IMR-90 (cell line): ENCODE results near the gene DMD.

Experiments used
- CEBPB ChIP-seq: IDR thresholded peaks from 2 replicates; pipeline ENCODE4 v1.6.1; 2012; ENCODE audit warnings: low read depth, low read length, improper control_type of control experiment
- CTCF ChIP-seq: conservative IDR thresholded peaks from 2 replicates; pipeline ENCODE4 v1.5.1; 2012; ENCODE audit warnings: mild to moderate bottlenecking, low read depth, low read length, improper control_type of control experiment
- ELK1 ChIP-seq: fragments of 150-350 bp; IDR thresholded peaks from 2 replicates; pipeline ENCODE4 v1.6.1; 2016; ENCODE audit warnings: low read depth, mild to moderate bottlenecking, low read length, moderate library complexity, borderline replicate concordance
- FOS ChIP-seq: fragments of 150-350 bp; IDR thresholded peaks from 2 replicates; pipeline ENCODE4 v1.6.1; 2016; ENCODE audit warnings: low read depth, low read length
- MAFK ChIP-seq: IDR thresholded peaks from 2 replicates; pipeline ENCODE4 v1.6.1; 2012; ENCODE audit warnings: low read depth, low read length, improper control_type of control experiment
- MAZ ChIP-seq: IDR thresholded peaks from 2 replicates; pipeline ENCODE4 v1.6.1; 2012; ENCODE audit warnings: low read depth, mild to moderate bottlenecking, low read length, improper control_type of control experiment, moderate library complexity, borderline replicate concordance
- NFE2L2 ChIP-seq: fragments of 150-350 bp; IDR thresholded peaks from 2 replicates; pipeline ENCODE4 v1.6.1; 2016; ENCODE audit warnings: low read depth, mild to moderate bottlenecking, low read length
- POLR2A ChIP-seq: IDR thresholded peaks from 2 replicates; pipeline ENCODE4 v1.6.1; 2012; ENCODE audit warnings: mild to moderate bottlenecking, low read depth, low read length
- RAD21 ChIP-seq: IDR thresholded peaks from 2 replicates; pipeline ENCODE4 v1.6.1; 2012; ENCODE audit warnings: low read length, improper control_type of control experiment
- RCOR1 ChIP-seq: IDR thresholded peaks from 2 replicates; pipeline ENCODE4 v1.6.1; 2012; ENCODE audit warnings: mild to moderate bottlenecking, low read length, improper control_type of control experiment; ENCODE audit not compliant: insufficient replicate concordance
- RFX5 ChIP-seq: IDR thresholded peaks from 2 replicates; pipeline ENCODE4 v1.8.0; 2012; ENCODE audit warnings: low read depth, mild to moderate bottlenecking, low read length, moderate library complexity
- SMC3 ChIP-seq: fragments of 150-350 bp; IDR thresholded peaks from 2 replicates; pipeline ENCODE4 v1.6.1; 2016; ENCODE audit warnings: low read depth, mild to moderate bottlenecking, antibody characterized with exemption, low read length, moderate library complexity
- USF2 ChIP-seq: fragments of 150-350 bp; IDR thresholded peaks from 2 replicates; pipeline ENCODE4 v1.6.1; 2017; ENCODE audit warnings: mild to moderate bottlenecking, antibody characterized with exemption, low read length, low read depth

GRCh38 chrX:32280921-32281320 is 930.4 kb downstream of the DMD start:
- TF ChIP-seq RCOR1 (no peak), RAD21 (no peak), CTCF (no peak), POLR2A (no peak), MAFK (no peak), MAZ (no peak), RFX5 (no peak), CEBPB (no peak), USF2 (no peak), ELK1 (no peak), FOS (no peak), SMC3 (no peak), NFE2L2 (no peak)
